HG02623 (cell line): ENCODE data around the gene LRSAM1.
"Not testable (repeated sequence)": the region's sequence is repeated elsewhere in the genome, so short reads cannot be mapped to it uniquely, and the experiment has no call there.

Experiments used
- ATAC-seq: cut with Tn5 transposase; IDR thresholded peaks from one replicate; pipeline ENCODE4 v1.9.1; 2021; ENCODE audit warnings: moderate library complexity; ENCODE audit not compliant: unreplicated experiment

LRSAM1 gene

GRCh38 chr9:127455324-127455992 is 4.1 kb downstream of the LRSAM1 start:
- no peak for ATAC-seq

- ATAC-seq: no peak
These were observed 6.0 kb downstream of the LRSAM1 start for GRCh38 chr9:127457191-127457878.

GRCh38 chr9:127458921-127459320 is 7.6 kb downstream of the LRSAM1 start:
- no peak for ATAC-seq

GRCh38 chr9:127463382-127463781 is 12.1 kb downstream of the LRSAM1 start:
- no peak for ATAC-seq

GRCh38 chr9:127463911-127464310 is 12.6 kb downstream of the LRSAM1 start:
- ATAC-seq: no peak

- not testable (repeated sequence) for ATAC-seq
These were observed 15.2 kb downstream of the LRSAM1 start for GRCh38 chr9:127466407-127466917.

GRCh38 chr9:127467621-127468020 is 16.3 kb downstream of the LRSAM1 start:
- ATAC-seq: no peak

GRCh38 chr9:127470662-127471061 is 19.4 kb downstream of the LRSAM1 start:
- ATAC-seq: no peak

GRCh38 chr9:127473501-127473900 is 22.2 kb downstream of the LRSAM1 start:
- ATAC-seq: no peak

GRCh38 chr9:127473932-127474331 is 22.6 kb downstream of the LRSAM1 start:
- ATAC-seq: no peak

- ATAC-seq: no peak
These were observed 23.3 kb downstream of the LRSAM1 start for GRCh38 chr9:127474592-127474991.

- no peak for ATAC-seq
These were observed 28.3 kb downstream of the LRSAM1 start for GRCh38 chr9:127479507-127480081.

- ATAC-seq: no peak
These were observed 31.4 kb downstream of the LRSAM1 start for GRCh38 chr9:127482662-127483061.

GRCh38 chr9:127485995-127486394 is 34.7 kb downstream of the LRSAM1 start:
- ATAC-seq: no peak

GRCh38 chr9:127488946-127489345 is 37.6 kb downstream of the LRSAM1 start:
- no peak for ATAC-seq

GRCh38 chr9:127489471-127490115 is 38.3 kb downstream of the LRSAM1 start:
- no peak for ATAC-seq

- ATAC-seq: no peak
These were observed 39.4 kb downstream of the LRSAM1 start for GRCh38 chr9:127490535-127491230.

- no peak for ATAC-seq
These were observed 40.2 kb downstream of the LRSAM1 start for GRCh38 chr9:127491516-127491915.

- ATAC-seq: no peak
These were observed 41.3 kb downstream of the LRSAM1 start for GRCh38 chr9:127492616-127493015.

GRCh38 chr9:127493592-127494303 is 42.4 kb downstream of the LRSAM1 start:
- no peak for ATAC-seq
